HG03460 (cell line): ENCODE data around the gene RNASE7.

Experiments used
- ATAC-seq: cut with Tn5 transposase; IDR thresholded peaks from one replicate; pipeline ENCODE4 v1.9.1; 2021; ENCODE audit not compliant: unreplicated experiment

RNASE7 gene

GRCh38 chr14:21066882-21067502 lies 24.8 kb downstream of the RNASE7 start:
- ATAC-seq = no peak

- ATAC-seq = no peak
Measured at GRCh38 chr14:21068521-21069387, 26.6 kb downstream of the RNASE7 start.

GRCh38 chr14:21069388-21070082 lies 27.4 kb downstream of the RNASE7 start:
- ATAC-seq = no peak

GRCh38 chr14:21070083-21070609 lies 28.0 kb downstream of the RNASE7 start, which contains the start of gene ARHGEF40:
TSS of gene ARHGEF40 (plus strand) at chr14:21070304. CDS start at chr14:21070397, 93 bp downstream.
- no peak for ATAC-seq

- peak; percentile 20 for ATAC-seq
Measured at GRCh38 chr14:21070610-21071224, 28.6 kb downstream of the RNASE7 start.

- peak; percentile 67 for ATAC-seq
Measured at GRCh38 chr14:21071225-21072030, 29.3 kb downstream of the RNASE7 start.

- ATAC-seq = no peak
Measured at GRCh38 chr14:21072031-21072473, 29.9 kb downstream of the RNASE7 start.

GRCh38 chr14:21072781-21073339 lies 30.7 kb downstream of the RNASE7 start:
- ATAC-seq = no peak

- ATAC-seq = no peak
Measured at GRCh38 chr14:21073921-21074320, 31.8 kb downstream of the RNASE7 start.

GRCh38 chr14:21074398-21075272 lies 32.5 kb downstream of the RNASE7 start:
- ATAC-seq = no peak

GRCh38 chr14:21075719-21076437 lies 33.7 kb downstream of the RNASE7 start:
- no peak for ATAC-seq

GRCh38 chr14:21077672-21078071 lies 35.5 kb downstream of the RNASE7 start:
- ATAC-seq = no peak

GRCh38 chr14:21078287-21078686 lies 36.1 kb downstream of the RNASE7 start:
- no peak for ATAC-seq

GRCh38 chr14:21078726-21079125 lies 36.6 kb downstream of the RNASE7 start:
- no peak for ATAC-seq

GRCh38 chr14:21081521-21082142 lies 39.5 kb downstream of the RNASE7 start:
- no peak for ATAC-seq

- no peak for ATAC-seq
Measured at GRCh38 chr14:21083565-21084325, 41.6 kb downstream of the RNASE7 start.

GRCh38 chr14:21084396-21084795 lies 42.2 kb downstream of the RNASE7 start:
- no peak for ATAC-seq
